ENCODE results near the gene AFF3. TPM values are rescaled to one million over a fixed set of nuclear protein-coding genes. Genes with fewer than 3 reads are reported as not detected.
"Not testable (repeated sequence)": the region's sequence is repeated elsewhere in the genome, so short reads cannot be mapped to it uniquely, and the experiment has no call there.

Gene AFF3
- total and polyA plus RNA-seq, 12 donors = 1.1 to 7.5 (median 3.9) TPM

DNA sequence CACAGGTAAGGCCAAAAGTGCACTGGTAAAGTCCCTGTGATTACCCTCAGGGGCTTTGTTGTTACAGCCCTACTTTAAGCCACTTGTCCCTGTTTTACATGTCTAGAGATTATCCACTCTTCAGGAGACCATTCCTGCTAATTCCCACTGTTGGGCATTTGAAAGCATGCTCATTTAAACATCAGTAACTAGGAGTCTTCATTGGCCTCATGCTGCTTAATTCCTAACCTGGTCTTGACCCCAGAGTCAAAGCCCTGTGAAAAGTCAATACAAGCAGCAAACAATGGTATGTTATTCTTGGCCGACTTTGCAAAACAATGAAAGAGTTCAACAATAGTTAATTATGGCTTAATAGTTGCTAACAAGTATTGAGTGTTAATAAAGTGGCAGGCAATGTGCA lies 23.2 kb downstream of the AFF3 start:
- no peaks in the 10 kb centered on the region for H3K4me1 ChIP-seq (replicated peaks in 1 of 2)
- H3K27me3 ChIP-seq = no peaks in the 10 kb centered on the region
- intact Hi-C loops (cut with DNase I) = no loop called here
- DNase-seq = no peak
- 33 to 44% (median 39%) methylated on average over 1 of the region's 1 CpG for WGBS, 4 donors
- no peaks in the 10 kb centered on the region for H3K36me3 ChIP-seq (replicated peaks in 1 of 2)
- H3K4me3 ChIP-seq = no peak overlapping the region
- H3K27ac ChIP-seq = no peak overlapping the region
- no peaks in the 10 kb centered on the region for H3K9me3 ChIP-seq (replicated peaks in 1 of 3)
- TF ChIP-seq POLR2A (IDR thresholded peaks at IDR 0.05) = no peak
- TF ChIP-seq, protein P1, sequence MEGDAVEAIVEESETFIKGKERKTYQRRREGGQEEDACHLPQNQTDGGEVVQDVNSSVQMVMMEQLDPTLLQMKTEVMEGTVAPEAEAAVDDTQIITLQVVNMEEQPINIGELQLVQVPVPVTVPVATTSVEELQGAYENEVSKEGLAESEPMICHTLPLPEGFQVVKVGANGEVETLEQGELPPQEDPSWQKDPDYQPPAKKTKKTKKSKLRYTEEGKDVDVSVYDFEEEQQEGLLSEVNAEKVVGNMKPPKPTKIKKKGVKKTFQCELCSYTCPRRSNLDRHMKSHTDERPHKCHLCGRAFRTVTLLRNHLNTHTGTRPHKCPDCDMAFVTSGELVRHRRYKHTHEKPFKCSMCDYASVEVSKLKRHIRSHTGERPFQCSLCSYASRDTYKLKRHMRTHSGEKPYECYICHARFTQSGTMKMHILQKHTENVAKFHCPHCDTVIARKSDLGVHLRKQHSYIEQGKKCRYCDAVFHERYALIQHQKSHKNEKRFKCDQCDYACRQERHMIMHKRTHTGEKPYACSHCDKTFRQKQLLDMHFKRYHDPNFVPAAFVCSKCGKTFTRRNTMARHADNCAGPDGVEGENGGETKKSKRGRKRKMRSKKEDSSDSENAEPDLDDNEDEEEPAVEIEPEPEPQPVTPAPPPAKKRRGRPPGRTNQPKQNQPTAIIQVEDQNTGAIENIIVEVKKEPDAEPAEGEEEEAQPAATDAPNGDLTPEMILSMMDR (IDR thresholded peaks at IDR 0.05) = no peak

DNA sequence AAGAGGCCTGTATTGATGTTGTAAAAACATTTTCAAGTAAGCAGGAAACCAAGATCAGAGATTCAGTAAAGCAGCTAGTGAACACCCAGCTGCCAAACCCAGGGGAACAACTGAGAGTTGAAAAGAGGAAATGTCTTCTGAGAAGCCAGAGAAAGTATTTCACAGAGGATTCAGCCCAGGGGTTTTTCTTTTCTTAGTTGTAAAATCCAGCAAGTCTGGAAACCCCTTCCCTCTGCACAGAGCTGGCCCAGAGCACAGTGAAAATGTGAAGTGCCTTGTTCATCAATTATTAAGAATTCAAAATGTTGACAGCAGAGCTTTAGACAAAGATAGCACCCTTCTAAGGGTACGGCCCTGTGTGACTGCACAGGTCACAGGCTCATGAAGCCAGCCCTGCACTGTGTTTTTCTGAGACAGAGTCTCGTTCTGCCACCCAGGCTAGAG lies 28.4 kb downstream of the AFF3 start:
- intact Hi-C loops (cut with DNase I) = no loop called here
- 50 to 80% (median 78%) methylated on average over 2 of the region's 2 CpGs for WGBS, 4 donors
- no peak for DNase-seq

DNA sequence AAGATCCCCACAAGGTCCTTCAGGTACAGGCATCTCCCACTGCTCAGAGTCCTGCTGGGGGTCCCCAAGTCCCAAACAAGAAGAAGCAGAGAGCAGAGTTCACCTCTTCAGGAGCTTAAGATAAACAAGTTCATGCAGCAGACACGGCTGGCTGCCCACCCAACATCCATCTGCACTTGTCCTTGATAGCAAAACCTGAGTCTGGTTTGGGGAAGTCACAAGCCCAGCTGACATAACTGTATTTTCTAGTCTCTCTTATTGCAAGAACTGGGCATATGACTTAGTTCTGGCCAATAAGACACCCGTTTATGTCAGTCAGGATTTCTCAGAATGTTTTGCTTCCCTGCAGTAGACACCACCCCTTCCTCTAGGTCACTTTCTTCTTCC lies 31.8 kb downstream of the AFF3 start:
- 51 to 64% (median 61%) methylated on average over 2 of the region's 2 CpGs for WGBS, 4 donors
- Histone ChIP-seq H3K9me3 (replicated peaks in 1 of 3) (no peaks in the 10 kb centered on the region), H3K4me3 (no peak overlapping the region), H3K4me1 (replicated peaks in 1 of 2) (no peaks in the 10 kb centered on the region), H3K27ac (no peak overlapping the region), H3K27me3 (no peaks in the 10 kb centered on the region), H3K36me3 (replicated peaks in 1 of 2) (no peaks in the 10 kb centered on the region)
- intact Hi-C loops (cut with DNase I) = no loop called here
- no peak for DNase-seq
- no peak for TF ChIP-seq POLR2A (IDR thresholded peaks at IDR 0.05)
- TF ChIP-seq, protein P1 (IDR thresholded peaks at IDR 0.05) = no peak

More for the DNA sequence above, 28.4 kb downstream of the AFF3 start:
- H3K27ac ChIP-seq = no peak overlapping the region
- no peaks in the 10 kb centered on the region for H3K4me1 ChIP-seq (replicated peaks in 1 of 2)
- no peak overlapping the region for H3K4me3 ChIP-seq
- no peaks in the 10 kb centered on the region for H3K27me3 ChIP-seq
- H3K9me3 ChIP-seq (replicated peaks in 1 of 3) = no peaks in the 10 kb centered on the region
- no peaks in the 10 kb centered on the region for H3K36me3 ChIP-seq (replicated peaks in 1 of 2)
- TF ChIP-seq, protein P1 (IDR thresholded peaks at IDR 0.05) = no peak
- no peak for TF ChIP-seq POLR2A (IDR thresholded peaks at IDR 0.05)

DNA sequence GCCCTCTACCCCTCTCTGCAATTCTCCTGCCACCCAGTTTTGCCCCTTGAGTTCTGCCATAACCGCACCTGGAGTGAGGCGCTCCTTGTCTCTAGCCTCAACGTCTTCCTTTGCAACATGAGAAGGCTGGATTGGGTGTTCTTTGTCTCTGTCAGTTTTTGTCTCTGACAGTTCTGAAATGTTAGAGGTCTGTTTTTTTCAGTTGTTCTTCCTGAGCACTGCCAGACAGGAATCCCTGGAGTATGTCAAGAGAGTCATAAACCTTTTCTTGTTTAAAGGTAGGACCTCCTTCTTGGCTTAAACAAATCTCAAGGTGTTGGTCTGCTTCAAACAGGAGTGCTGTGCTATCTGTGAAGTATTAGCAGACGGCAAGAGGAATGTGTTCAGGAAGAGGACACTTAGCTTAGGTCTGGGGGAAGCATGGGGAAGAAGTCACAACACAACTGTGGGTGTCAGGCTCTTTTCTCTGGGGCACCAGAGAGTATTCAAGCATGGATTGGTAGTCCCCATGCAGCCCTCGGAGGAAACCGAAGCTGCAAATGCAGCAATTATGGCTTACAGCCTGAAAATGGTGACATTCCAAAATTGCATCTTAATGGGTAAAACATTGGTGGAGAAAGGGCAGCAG lies 32.3 kb downstream of the AFF3 start:
- no peak for DNase-seq
- TF ChIP-seq, protein P1 (IDR thresholded peaks at IDR 0.05) = no peak
- no peak for TF ChIP-seq POLR2A (IDR thresholded peaks at IDR 0.05)
- Histone ChIP-seq H3K27me3 (no peaks in the 10 kb centered on the region), H3K27ac (no peak overlapping the region), H3K4me1 (replicated peaks in 1 of 2) (no peaks in the 10 kb centered on the region), H3K9me3 (replicated peaks in 1 of 3) (no peaks in the 10 kb centered on the region), H3K36me3 (replicated peaks in 1 of 2) (no peaks in the 10 kb centered on the region), H3K4me3 (no peak overlapping the region)
- WGBS, 4 donors = 77 to 83% (median 82%) methylated on average over 6 of the region's 6 CpGs
- intact Hi-C loops (cut with DNase I) = no loop called here

DNA sequence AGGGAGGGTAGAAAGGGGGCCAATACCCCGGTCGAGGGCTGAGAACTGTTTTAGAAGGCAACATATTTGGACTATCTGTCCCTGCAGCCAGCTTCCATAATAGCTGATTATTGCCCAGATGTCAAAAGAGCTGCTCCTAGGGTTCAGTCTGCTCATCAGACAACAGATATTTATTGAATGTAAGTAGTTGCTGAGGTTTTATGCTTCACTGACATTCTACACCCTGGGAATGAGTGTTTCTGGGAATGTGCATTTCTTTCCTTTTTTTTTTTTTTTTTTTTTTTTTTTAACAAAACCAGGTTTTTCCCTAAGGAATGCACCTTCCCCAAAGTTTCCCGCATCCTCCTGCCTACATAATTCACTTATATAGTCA lies 33.8 kb downstream of the AFF3 start:
- DNase-seq; H3K36me3 ChIP-seq (replicated peaks in 1 of 2); H3K27me3 ChIP-seq; intact Hi-C loops (cut with DNase I); H3K4me3 ChIP-seq; H3K27ac ChIP-seq; H3K4me1 ChIP-seq (replicated peaks in 1 of 2); H3K9me3 ChIP-seq (replicated peaks in 1 of 3): not testable (repeated sequence)
- WGBS, 4 donors = 47 to 60% (median 54%) methylated on average over 2 to 3 of the region's 3 CpGs
